ENCODE measurements around the gene HTATIP2. TPM values are rescaled to one million over a fixed set of nuclear protein-coding genes. Genes with fewer than 3 reads are reported as not detected.
"Not testable (repeated sequence)": the region's sequence is repeated elsewhere in the genome, so short reads cannot be mapped to it uniquely, and the experiment has no call there.

Gene HTATIP2
- total and polyA plus RNA-seq, 4 donors = 9.3 to 69.3 (median 39.6) TPM

- no peak for ATAC-seq (ENCODE audit: insufficient read depth, low FRiP score)
- Histone ChIP-seq H3K27me3 (ENCODE audit: control insufficient read depth in 3 of 3, insufficient read depth in 3 of 3, low read length in 2 of 3) (peaks cover 0 to 13% (median 0%) of the 10 kb centered on the region in 3 donors), H3K36me3 (ENCODE audit: control insufficient read depth in 4 of 4, insufficient read depth in 4 of 4, low read length in 4 of 4) (peaks cover 0 to 8% (median under 1%) of the 10 kb centered on the region in 4 donors), H3K9me3 (ENCODE audit: control insufficient read depth in 4 of 4, insufficient read depth in 3 of 4, low read length in 3 of 4) (no peaks in the 10 kb centered on the region), H3K4me1 (ENCODE audit: control insufficient read depth in 5 of 5, insufficient read depth in 5 of 5, low read length in 5 of 5) (peaks cover 0 to 10% (median 6%) of the 10 kb centered on the region in 5 donors), H3K27ac (ENCODE audit: low read depth in 1 of 2, low read length in 1 of 2) (peak overlapping the region; percentile 95 to 97), H3K9ac (ENCODE audit: insufficient read depth in 1 of 2, low read length in 2 of 2) (no peak overlapping the region), H3K4me3 (peak overlapping the region; percentile 99)
- DNase-seq = no peak
- TF ChIP-seq CTCF (IDR thresholded peaks at IDR 0.05; ENCODE audit: control extremely low read depth, extremely low read depth) = no peak
- WGBS, 2 donors = 25 to 27% methylated on average over 6 of the region's 6 CpGs
Observed at GRCh38 chr11:20364341-20364792, 853 bp downstream of the HTATIP2 start.

GRCh38 chr11:20365465-20365864, 2.0 kb downstream of the HTATIP2 start:
- 96% methylated on average over 6 of the region's 6 CpGs for WGBS, 2 donors
- peaks cover 0 to 10% (median 6%) of the 10 kb centered on the region in 5 donors for H3K4me1 ChIP-seq (ENCODE audit: control insufficient read depth in 5 of 5, insufficient read depth in 5 of 5, low read length in 5 of 5)

GRCh38 chr11:20367313-20367948, 3.9 kb downstream of the HTATIP2 start:
- no peak for ATAC-seq (ENCODE audit: insufficient read depth, low FRiP score)
- H3K4me3 ChIP-seq = no peak overlapping the region

More at GRCh38 chr11:20365465-20365864, 2.0 kb downstream of the HTATIP2 start:
- H3K9me3 ChIP-seq (ENCODE audit: control insufficient read depth in 4 of 4, insufficient read depth in 3 of 4, low read length in 3 of 4); H3K4me3 ChIP-seq; DNase-seq; H3K36me3 ChIP-seq (ENCODE audit: control insufficient read depth in 4 of 4, insufficient read depth in 4 of 4, low read length in 4 of 4); H3K9ac ChIP-seq (ENCODE audit: insufficient read depth in 1 of 2, low read length in 2 of 2); ATAC-seq (ENCODE audit: insufficient read depth, low FRiP score); H3K27ac ChIP-seq (ENCODE audit: low read depth in 1 of 2, low read length in 1 of 2): not testable (repeated sequence)
- H3K27me3 ChIP-seq (ENCODE audit: control insufficient read depth in 3 of 3, insufficient read depth in 3 of 3, low read length in 2 of 3) = peaks cover 0 to 11% (median 0%) of the 10 kb centered on the region in 3 donors

More at GRCh38 chr11:20367313-20367948, 3.9 kb downstream of the HTATIP2 start:
- DNase-seq = no peak
- Histone ChIP-seq H3K9me3 (ENCODE audit: control insufficient read depth in 4 of 4, insufficient read depth in 3 of 4, low read length in 3 of 4) (no peaks in the 10 kb centered on the region), H3K27ac (ENCODE audit: low read depth in 1 of 2, low read length in 1 of 2) (no peak overlapping the region), H3K4me1 (ENCODE audit: control insufficient read depth in 5 of 5, insufficient read depth in 5 of 5, low read length in 5 of 5) (peaks cover 0 to 10% (median 6%) of the 10 kb centered on the region in 5 donors), H3K9ac (ENCODE audit: insufficient read depth in 1 of 2, low read length in 2 of 2) (no peak overlapping the region), H3K27me3 (ENCODE audit: control insufficient read depth in 3 of 3, insufficient read depth in 3 of 3, low read length in 2 of 3) (peaks cover 0 to 11% (median 0%) of the 10 kb centered on the region in 3 donors), H3K36me3 (ENCODE audit: control insufficient read depth in 4 of 4, insufficient read depth in 4 of 4, low read length in 4 of 4) (peaks cover 0 to 11% (median 3%) of the 10 kb centered on the region in 4 donors)
- no peak for TF ChIP-seq CTCF (IDR thresholded peaks at IDR 0.05; ENCODE audit: control extremely low read depth, extremely low read depth)
- 72 to 79% methylated on average over 9 of the region's 9 CpGs for WGBS, 2 donors

All from lung (tissue), 12 donors.